Mucosa of stomach (tissue), 1 donor: ENCODE data around the gene MOB2.

Experiments
- H3K27me3 ChIP-seq: one replicate; pipeline ENCODE4 v1.7.0; 2013; ENCODE audit warnings: mild to moderate bottlenecking, low read length; ENCODE audit not compliant: control insufficient read depth, insufficient read depth
- H3K36me3 ChIP-seq: one replicate; pipeline ENCODE4 v1.7.0; 2013; ENCODE audit warnings: low read length; ENCODE audit not compliant: control insufficient read depth, insufficient read depth
- H3K4me1 ChIP-seq: one replicate; pipeline ENCODE4 v1.7.0; 2013; ENCODE audit warnings: mild to moderate bottlenecking, low read length; ENCODE audit not compliant: control insufficient read depth, insufficient read depth
- H3K4me3 ChIP-seq: one replicate; pipeline ENCODE4 v1.7.0; 2013; ENCODE audit warnings: low read length
- H3K9ac ChIP-seq: one replicate; pipeline ENCODE4 v1.7.0; 2013; ENCODE audit warnings: mild to moderate bottlenecking, low read length, moderate library complexity
- H3K9me3 ChIP-seq: one replicate; pipeline ENCODE4 v1.7.0; 2013; ENCODE audit warnings: mild to moderate bottlenecking, low read length, moderate library complexity; ENCODE audit not compliant: control insufficient read depth
- donor health status: Pancreatic carcinoma.

MOB2 gene

GRCh38 chr11:1486054-1486825, at the start of gene MOB2:
Gene MOB2 (minus strand): TSS chr11:1486779. CDS start chr11:1486556, 223 bp downstream.
- peaks cover 56% of the 10 kb centered on the region for H3K4me1 ChIP-seq
- peak within 1 kb of the TSS; percentile 24 for H3K9ac ChIP-seq
- no peaks in the 10 kb centered on the region for H3K9me3 ChIP-seq
- no peak within 1 kb of the TSS for H3K4me3 ChIP-seq
- H3K36me3 ChIP-seq = no peaks in the 10 kb centered on the region
- H3K27me3 ChIP-seq = no peaks in the 10 kb centered on the region

GRCh38 chr11:1534682-1535081, 48.1 kb upstream of the MOB2 start:
- Histone ChIP-seq H3K27me3 (no peaks in the 10 kb centered on the region), H3K4me3 (no peak overlapping the region), H3K36me3 (peaks cover 7% of the 10 kb centered on the region), H3K9me3 (no peaks in the 10 kb centered on the region), H3K4me1 (peaks cover 38% of the 10 kb centered on the region), H3K9ac (no peak overlapping the region)

- peaks cover 38% of the 10 kb centered on the region for H3K4me1 ChIP-seq
- H3K9ac ChIP-seq = no peak overlapping the region
- H3K27me3 ChIP-seq = no peaks in the 10 kb centered on the region
- H3K4me3 ChIP-seq = no peak overlapping the region
- peaks cover 7% of the 10 kb centered on the region for H3K36me3 ChIP-seq
- no peaks in the 10 kb centered on the region for H3K9me3 ChIP-seq
These were observed 47.6 kb upstream of the MOB2 start for GRCh38 chr11:1534171-1534570.

GRCh38 chr11:1533342-1533725, 46.8 kb upstream of the MOB2 start:
- Histone ChIP-seq H3K4me3 (no peak overlapping the region), H3K9ac (no peak overlapping the region), H3K4me1 (peaks cover 38% of the 10 kb centered on the region), H3K9me3 (no peaks in the 10 kb centered on the region), H3K36me3 (peaks cover 7% of the 10 kb centered on the region), H3K27me3 (no peaks in the 10 kb centered on the region)

- H3K27me3 ChIP-seq = no peaks in the 10 kb centered on the region
- H3K4me3 ChIP-seq = no peak overlapping the region
- no peaks in the 10 kb centered on the region for H3K9me3 ChIP-seq
- H3K4me1 ChIP-seq = peaks cover 38% of the 10 kb centered on the region
- no peak overlapping the region for H3K9ac ChIP-seq
- H3K36me3 ChIP-seq = peaks cover 7% of the 10 kb centered on the region
These were observed 46.2 kb upstream of the MOB2 start for GRCh38 chr11:1532606-1533341.

- no peaks in the 10 kb centered on the region for H3K9me3 ChIP-seq
- peaks cover 7% of the 10 kb centered on the region for H3K36me3 ChIP-seq
- H3K27me3 ChIP-seq = no peaks in the 10 kb centered on the region
- no peak overlapping the region for H3K4me3 ChIP-seq
- peaks cover 38% of the 10 kb centered on the region for H3K4me1 ChIP-seq
- no peak overlapping the region for H3K9ac ChIP-seq
These were observed 45.5 kb upstream of the MOB2 start for GRCh38 chr11:1532014-1532586.

GRCh38 chr11:1531449-1532013, 45.0 kb upstream of the MOB2 start:
- H3K4me1 ChIP-seq = peaks cover 38% of the 10 kb centered on the region
- H3K9ac ChIP-seq = no peak overlapping the region
- no peak overlapping the region for H3K4me3 ChIP-seq
- H3K36me3 ChIP-seq = peaks cover 7% of the 10 kb centered on the region
- no peaks in the 10 kb centered on the region for H3K9me3 ChIP-seq
- no peaks in the 10 kb centered on the region for H3K27me3 ChIP-seq

- no peak overlapping the region for H3K9ac ChIP-seq
- no peak overlapping the region for H3K4me3 ChIP-seq
- H3K9me3 ChIP-seq = no peaks in the 10 kb centered on the region
- no peaks in the 10 kb centered on the region for H3K27me3 ChIP-seq
- H3K36me3 ChIP-seq = peaks cover 6% of the 10 kb centered on the region
- H3K4me1 ChIP-seq = peaks cover 38% of the 10 kb centered on the region
These were observed 44.3 kb upstream of the MOB2 start for GRCh38 chr11:1530686-1531448.

GRCh38 chr11:1529774-1530173, 43.2 kb upstream of the MOB2 start:
- no peak overlapping the region for H3K4me3 ChIP-seq
- no peaks in the 10 kb centered on the region for H3K36me3 ChIP-seq
- H3K4me1 ChIP-seq = peaks cover 38% of the 10 kb centered on the region
- no peak overlapping the region for H3K9ac ChIP-seq
- no peaks in the 10 kb centered on the region for H3K27me3 ChIP-seq
- H3K9me3 ChIP-seq = no peaks in the 10 kb centered on the region

- H3K27me3 ChIP-seq = no peaks in the 10 kb centered on the region
- H3K4me3 ChIP-seq = no peak overlapping the region
- H3K9me3 ChIP-seq = no peaks in the 10 kb centered on the region
- no peak overlapping the region for H3K9ac ChIP-seq
- no peaks in the 10 kb centered on the region for H3K36me3 ChIP-seq
- H3K4me1 ChIP-seq = peaks cover 34% of the 10 kb centered on the region
These were observed 42.7 kb upstream of the MOB2 start for GRCh38 chr11:1529286-1529685.

- Histone ChIP-seq H3K9ac (no peak overlapping the region), H3K4me3 (no peak overlapping the region), H3K9me3 (no peaks in the 10 kb centered on the region), H3K36me3 (no peaks in the 10 kb centered on the region), H3K27me3 (no peaks in the 10 kb centered on the region), H3K4me1 (peaks cover 29% of the 10 kb centered on the region)
These were observed 42.1 kb upstream of the MOB2 start for GRCh38 chr11:1528710-1529109.
